Naive B cell (primary cell): Measurements from ENCODE around the gene POLR1H. TPM values are rescaled to one million over a fixed set of nuclear protein-coding genes. Genes with fewer than 3 reads are reported as not detected.

Source experiments
- ATAC-seq, 2 donors: fragments of 150-1000 bp; cut with Tn5 transposase; 2 replicates each; pipeline ENCODE4 v1.10.0; 2021; ENCODE audit warnings: low read depth in 2 of 2, mild to moderate bottlenecking in 2 of 2, moderate library complexity in 2 of 2
- DNase-seq: peaks from one replicate; pipeline ENCODE4 v3.0.0; 2022
- H3K27ac Mint-ChIP-seq, 6 donors: one replicate each; pipeline ENCODE4 v1.8.0; 2020 to 2022; ENCODE audit warnings: mild to moderate bottlenecking in 6 of 6, mixed read lengths in 6 of 6, moderate library complexity in 5 of 6, inconsistent platforms in 2 of 6
- H3K27me3 Mint-ChIP-seq, 3 donors: one replicate each; pipeline ENCODE4 v1.8.0; 2021 to 2022; ENCODE audit warnings: mixed read lengths in 3 of 3, mild to moderate bottlenecking in 1 of 3
- H3K36me3 Mint-ChIP-seq, 2 donors: one replicate each; pipeline ENCODE4 v1.8.0; 2020 to 2022; ENCODE audit warnings: mixed read lengths in 2 of 2, inconsistent platforms in 1 of 2, mild to moderate bottlenecking in 1 of 2
- H3K4me1 Mint-ChIP-seq, 3 donors: one replicate each; pipeline ENCODE4 v1.8.0; 2020 to 2022; ENCODE audit warnings: mixed read lengths in 3 of 3, inconsistent platforms in 1 of 3, mild to moderate bottlenecking in 1 of 3, moderate library complexity in 1 of 3
- H3K4me3 Mint-ChIP-seq, 8 donors: one replicate each; pipeline ENCODE4 v1.8.0; 2020 to 2022; ENCODE audit warnings: mild to moderate bottlenecking in 8 of 8, mixed read lengths in 8 of 8, moderate library complexity in 8 of 8, inconsistent platforms in 2 of 8
- H3K9me3 Mint-ChIP-seq, 7 donors: one replicate each; pipeline ENCODE4 v1.8.0; 2020 to 2022; ENCODE audit warnings: mixed read lengths in 7 of 7, mild to moderate bottlenecking in 5 of 7, inconsistent platforms in 2 of 7, moderate library complexity in 1 of 7
- polyA plus RNA-seq, 6 donors: library from polyadenylated mRNA; unstranded; fragments of 300-500 nt; fragmentation: Illumina TruSeq; gene quantifications; one replicate each; pipeline ENCODE4 v1.2.3, GENCODE V29; 2021; ENCODE audit warnings: low read depth in 6 of 6

Gene POLR1H
- polyA plus RNA-seq, 6 donors from 2014 or later = 40.2 to 102 (median 85.7) TPM

GRCh38 chr6:30066577-30067459, 5.8 kb downstream of the POLR1H start, which contains the start of gene PPP1R11:
Gene PPP1R11 (plus strand): TSS chr6:30067198. CDS start chr6:30067411, 213 bp downstream.
- DNase-seq = peak; percentile 99
- H3K27ac Mint-ChIP-seq = peak within 1 kb of the TSS; percentile 98 to 100 (median 100)
- H3K9me3 Mint-ChIP-seq = peaks cover 0 to 3% (median 0%) of the 10 kb centered on the region in 7 donors
- peaks cover 15 to 27% (median 20%) of the 10 kb centered on the region in 3 donors for H3K27me3 Mint-ChIP-seq
- ATAC-seq = peak; percentile 92 to 95
- peaks cover 45 to 63% (median 49%) of the 10 kb centered on the region in 3 donors for H3K4me1 Mint-ChIP-seq
- H3K36me3 Mint-ChIP-seq = peaks cover 33 to 49% of the 10 kb centered on the region in 2 donors
- H3K4me3 Mint-ChIP-seq = peak within 1 kb of the TSS; percentile 84 to 99 (median 97)

GRCh38 chr6:30067460-30068139, 6.5 kb downstream of the POLR1H start:
- H3K27me3 Mint-ChIP-seq = peaks cover 23 to 35% (median 28%) of the 10 kb centered on the region in 3 donors
- H3K4me3 Mint-ChIP-seq = peak overlapping the region; percentile 84 to 99 (median 97)
- no peak for ATAC-seq
- H3K4me1 Mint-ChIP-seq = peaks cover 48 to 59% (median 52%) of the 10 kb centered on the region in 3 donors
- H3K27ac Mint-ChIP-seq = peak overlapping the region; percentile 98 to 100 (median 100)
- peaks cover 0 to 3% (median 0%) of the 10 kb centered on the region in 7 donors for H3K9me3 Mint-ChIP-seq
- no peak for DNase-seq
- peaks cover 37 to 51% of the 10 kb centered on the region in 2 donors for H3K36me3 Mint-ChIP-seq

- Mint-ChIP-seq H3K27me3 (peaks cover 48 to 68% (median 57%) of the 10 kb centered on the region in 3 donors), H3K4me3 (peak overlapping the region in 4 of 8 donors; percentile 2 to 49 (median 44)), H3K27ac (peak overlapping the region in 5 of 6 donors; percentile 12 to 65 (median 46)), H3K9me3 (peaks cover 0 to 3% (median 0%) of the 10 kb centered on the region in 7 donors), H3K36me3 (peaks cover 37 to 69% of the 10 kb centered on the region in 2 donors), H3K4me1 (peaks cover 55 to 67% (median 64%) of the 10 kb centered on the region in 3 donors)
- ATAC-seq (no peak), DNase-seq (no peak)
Observed at GRCh38 chr6:30071081-30071818, 10.2 kb downstream of the POLR1H start.

GRCh38 chr6:30071858-30072257, 10.8 kb downstream of the POLR1H start:
- H3K36me3 Mint-ChIP-seq = peaks cover 37 to 69% of the 10 kb centered on the region in 2 donors
- no peak for ATAC-seq
- no peak for DNase-seq

GRCh38 chr6:30073489-30074235, 12.6 kb downstream of the POLR1H start:
- H3K4me1 Mint-ChIP-seq = peaks cover 37 to 45% (median 45%) of the 10 kb centered on the region in 3 donors
- peak overlapping the region in 4 of 8 donors; percentile 21 to 74 (median 54) for H3K4me3 Mint-ChIP-seq
- peak overlapping the region in 1 of 6 donors; percentile 9 for H3K27ac Mint-ChIP-seq
- H3K9me3 Mint-ChIP-seq = peaks cover 0 to 3% (median 0%) of the 10 kb centered on the region in 7 donors
- H3K36me3 Mint-ChIP-seq = peaks cover 26 to 52% of the 10 kb centered on the region in 2 donors
- H3K27me3 Mint-ChIP-seq = peaks cover 67 to 83% (median 81%) of the 10 kb centered on the region in 3 donors
- no peak for ATAC-seq
- no peak for DNase-seq

More at GRCh38 chr6:30071858-30072257, 10.8 kb downstream of the POLR1H start:
- H3K27me3 Mint-ChIP-seq = peaks cover 54 to 74% (median 63%) of the 10 kb centered on the region in 3 donors
- peak overlapping the region in 3 of 8 donors; percentile 39 to 49 (median 48) for H3K4me3 Mint-ChIP-seq
- peaks cover 0 to 3% (median 0%) of the 10 kb centered on the region in 7 donors for H3K9me3 Mint-ChIP-seq
- peak overlapping the region in 3 of 6 donors; percentile 5 to 46 (median 36) for H3K27ac Mint-ChIP-seq
- peaks cover 55 to 63% (median 61%) of the 10 kb centered on the region in 3 donors for H3K4me1 Mint-ChIP-seq

GRCh38 chr6:30074331-30075093, 13.4 kb downstream of the POLR1H start:
- peaks cover 74 to 92% (median 90%) of the 10 kb centered on the region in 3 donors for H3K27me3 Mint-ChIP-seq
- H3K4me1 Mint-ChIP-seq = peaks cover 37 to 43% (median 40%) of the 10 kb centered on the region in 3 donors
- peaks cover 0 to 3% (median 0%) of the 10 kb centered on the region in 7 donors for H3K9me3 Mint-ChIP-seq
- H3K4me3 Mint-ChIP-seq = peak overlapping the region in 6 of 8 donors; percentile 27 to 86 (median 66)
- ATAC-seq (no peak), DNase-seq (no peak)
- H3K36me3 Mint-ChIP-seq = peaks cover 21 to 43% of the 10 kb centered on the region in 2 donors
- H3K27ac Mint-ChIP-seq = peak overlapping the region in 2 of 6 donors; percentile 41 to 63

- Mint-ChIP-seq H3K4me1 (peaks cover 34 to 39% (median 35%) of the 10 kb centered on the region in 3 donors), H3K36me3 (peaks cover 13 to 36% of the 10 kb centered on the region in 2 donors), H3K27me3 (peaks cover 74 to 94% (median 93%) of the 10 kb centered on the region in 3 donors), H3K4me3 (peak within 1 kb of the TSS in 6 of 8 donors; percentile 63 to 86 (median 74)), H3K9me3 (peaks cover 0 to 3% (median 0%) of the 10 kb centered on the region in 7 donors), H3K27ac (peak within 1 kb of the TSS in 4 of 6 donors; percentile 33 to 79 (median 52))
- ATAC-seq (peak; percentile 35 to 55), DNase-seq (no peak)
Observed at GRCh38 chr6:30075094-30075789, 14.2 kb downstream of the POLR1H start, which contains the start of gene RNF39. Gene RNF39 (minus strand): TSS chr6:30075769. CDS start chr6:30075585, 184 bp downstream.

- ATAC-seq (peak in 1 of 2 donors; percentile 19), DNase-seq (no peak)
- peaks cover 72 to 90% (median 89%) of the 10 kb centered on the region in 3 donors for H3K27me3 Mint-ChIP-seq
- peaks cover 27 to 32% (median 28%) of the 10 kb centered on the region in 3 donors for H3K4me1 Mint-ChIP-seq
- H3K4me3 Mint-ChIP-seq = peak overlapping the region in 6 of 8 donors; percentile 63 to 81 (median 74)
- H3K9me3 Mint-ChIP-seq = peaks cover 0 to 3% (median 1%) of the 10 kb centered on the region in 7 donors
- peaks cover 7 to 28% of the 10 kb centered on the region in 2 donors for H3K36me3 Mint-ChIP-seq
- H3K27ac Mint-ChIP-seq = peak overlapping the region in 3 of 6 donors; percentile 33 to 79 (median 44)
Observed at GRCh38 chr6:30075790-30076732, 15.0 kb downstream of the POLR1H start.

GRCh38 chr6:30077218-30077617, 16.2 kb downstream of the POLR1H start:
- no peak for DNase-seq
- peaks cover 0 to 4% (median 1%) of the 10 kb centered on the region in 7 donors for H3K9me3 Mint-ChIP-seq
- H3K27ac Mint-ChIP-seq = no peak overlapping the region
- peaks cover 64 to 81% (median 81%) of the 10 kb centered on the region in 3 donors for H3K27me3 Mint-ChIP-seq
- no peak for ATAC-seq
- no peak overlapping the region for H3K4me3 Mint-ChIP-seq
- H3K36me3 Mint-ChIP-seq = peaks cover 0 to 19% of the 10 kb centered on the region in 2 donors
- peaks cover 19 to 25% (median 20%) of the 10 kb centered on the region in 3 donors for H3K4me1 Mint-ChIP-seq

- H3K27me3 Mint-ChIP-seq = peaks cover 52 to 72% (median 61%) of the 10 kb centered on the region in 3 donors
- no peaks in the 10 kb centered on the region for H3K4me1 Mint-ChIP-seq
- H3K36me3 Mint-ChIP-seq = peaks cover 0 to 9% of the 10 kb centered on the region in 2 donors
- H3K4me3 Mint-ChIP-seq = no peak overlapping the region
- ATAC-seq = no peak
- no peak overlapping the region for H3K27ac Mint-ChIP-seq
- no peak for DNase-seq
- H3K9me3 Mint-ChIP-seq = peaks cover 0 to 10% (median 2%) of the 10 kb centered on the region in 7 donors
Observed at GRCh38 chr6:30087876-30088275, 26.8 kb downstream of the POLR1H start.
